ENCODE results near the gene ATE1. TPM values are rescaled to one million over a fixed set of nuclear protein-coding genes. Genes with fewer than 3 reads are reported as not detected.

ATE1 gene
- total and polyA plus RNA-seq, 2 experiments from 2014 or later: 17.4 to 24.5 TPM

DNA sequence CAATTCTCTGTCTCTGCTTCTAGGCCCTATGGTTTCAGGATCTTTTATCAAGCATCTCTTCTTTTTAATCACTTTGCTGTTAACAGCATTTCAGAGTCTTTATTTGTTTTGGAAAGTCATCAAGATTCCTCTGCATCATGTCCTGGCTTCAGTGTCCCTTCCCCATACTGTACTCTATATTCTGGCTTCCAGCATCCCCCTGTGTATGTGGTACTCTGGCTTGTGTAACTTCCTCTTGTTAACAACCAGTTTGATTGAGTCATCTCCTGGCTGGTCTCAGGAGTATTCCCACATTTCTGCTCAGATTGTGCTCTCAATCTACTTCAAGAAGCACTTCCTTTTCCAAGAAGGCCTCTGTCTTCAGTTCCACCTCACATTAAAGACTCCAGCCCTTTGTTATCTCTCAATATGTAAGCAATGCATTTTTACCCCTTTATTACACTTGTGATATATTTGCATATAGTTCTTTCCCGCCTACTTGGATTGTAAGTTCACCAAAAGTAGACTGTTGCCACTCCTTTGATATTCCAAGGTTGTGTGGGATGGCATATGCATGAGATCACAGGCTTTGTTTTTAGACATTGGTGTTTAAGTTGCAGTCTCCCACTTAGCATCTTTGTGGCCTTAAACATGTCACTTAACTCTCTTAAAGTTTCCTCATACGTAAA, 15.1 kb upstream of the ATE1 start:
- Histone ChIP-seq H3K4me1 (ENCODE audit: insufficient read depth) (no peaks in the 10 kb centered on the region), H4K20me1 (replicated peaks; ENCODE audit: insufficient read depth) (no peaks in the 10 kb centered on the region), H3K79me2 (replicated peaks; ENCODE audit: insufficient read depth) (no peaks in the 10 kb centered on the region), H3K4me2 (no peak overlapping the region), H2AFZ (no peak overlapping the region), H3K27me3 (ENCODE audit: insufficient read depth) (no peaks in the 10 kb centered on the region), H3K4me3 (no peak overlapping the region), H3K36me3 (ENCODE audit: insufficient read depth) (no peaks in the 10 kb centered on the region), H3K9me2 (ENCODE audit: insufficient read depth) (peaks cover 4% of the 10 kb centered on the region; the same call in 1 of the 2 replicates), H3F3A (replicated peaks; ENCODE audit: low read depth) (no peaks in the 10 kb centered on the region), H3K27ac (ENCODE audit: low read depth) (no peak overlapping the region)
- Mint-ChIP-seq H3K36me3 (ENCODE audit: low read depth) (no peaks in the 10 kb centered on the region), H3K27ac (no peak overlapping the region), H3K9me3 (no peaks in the 10 kb centered on the region; the same call in 2 of the 3 replicates), H3K4me1 (no peaks in the 10 kb centered on the region), H3K27me3 (ENCODE audit: insufficient read depth, low read depth, poor library complexity) (no peaks in the 10 kb centered on the region), H3K4me3 (no peak overlapping the region)
- ATAC-seq: no peak
- TF ChIP-seq, protein P1, sequence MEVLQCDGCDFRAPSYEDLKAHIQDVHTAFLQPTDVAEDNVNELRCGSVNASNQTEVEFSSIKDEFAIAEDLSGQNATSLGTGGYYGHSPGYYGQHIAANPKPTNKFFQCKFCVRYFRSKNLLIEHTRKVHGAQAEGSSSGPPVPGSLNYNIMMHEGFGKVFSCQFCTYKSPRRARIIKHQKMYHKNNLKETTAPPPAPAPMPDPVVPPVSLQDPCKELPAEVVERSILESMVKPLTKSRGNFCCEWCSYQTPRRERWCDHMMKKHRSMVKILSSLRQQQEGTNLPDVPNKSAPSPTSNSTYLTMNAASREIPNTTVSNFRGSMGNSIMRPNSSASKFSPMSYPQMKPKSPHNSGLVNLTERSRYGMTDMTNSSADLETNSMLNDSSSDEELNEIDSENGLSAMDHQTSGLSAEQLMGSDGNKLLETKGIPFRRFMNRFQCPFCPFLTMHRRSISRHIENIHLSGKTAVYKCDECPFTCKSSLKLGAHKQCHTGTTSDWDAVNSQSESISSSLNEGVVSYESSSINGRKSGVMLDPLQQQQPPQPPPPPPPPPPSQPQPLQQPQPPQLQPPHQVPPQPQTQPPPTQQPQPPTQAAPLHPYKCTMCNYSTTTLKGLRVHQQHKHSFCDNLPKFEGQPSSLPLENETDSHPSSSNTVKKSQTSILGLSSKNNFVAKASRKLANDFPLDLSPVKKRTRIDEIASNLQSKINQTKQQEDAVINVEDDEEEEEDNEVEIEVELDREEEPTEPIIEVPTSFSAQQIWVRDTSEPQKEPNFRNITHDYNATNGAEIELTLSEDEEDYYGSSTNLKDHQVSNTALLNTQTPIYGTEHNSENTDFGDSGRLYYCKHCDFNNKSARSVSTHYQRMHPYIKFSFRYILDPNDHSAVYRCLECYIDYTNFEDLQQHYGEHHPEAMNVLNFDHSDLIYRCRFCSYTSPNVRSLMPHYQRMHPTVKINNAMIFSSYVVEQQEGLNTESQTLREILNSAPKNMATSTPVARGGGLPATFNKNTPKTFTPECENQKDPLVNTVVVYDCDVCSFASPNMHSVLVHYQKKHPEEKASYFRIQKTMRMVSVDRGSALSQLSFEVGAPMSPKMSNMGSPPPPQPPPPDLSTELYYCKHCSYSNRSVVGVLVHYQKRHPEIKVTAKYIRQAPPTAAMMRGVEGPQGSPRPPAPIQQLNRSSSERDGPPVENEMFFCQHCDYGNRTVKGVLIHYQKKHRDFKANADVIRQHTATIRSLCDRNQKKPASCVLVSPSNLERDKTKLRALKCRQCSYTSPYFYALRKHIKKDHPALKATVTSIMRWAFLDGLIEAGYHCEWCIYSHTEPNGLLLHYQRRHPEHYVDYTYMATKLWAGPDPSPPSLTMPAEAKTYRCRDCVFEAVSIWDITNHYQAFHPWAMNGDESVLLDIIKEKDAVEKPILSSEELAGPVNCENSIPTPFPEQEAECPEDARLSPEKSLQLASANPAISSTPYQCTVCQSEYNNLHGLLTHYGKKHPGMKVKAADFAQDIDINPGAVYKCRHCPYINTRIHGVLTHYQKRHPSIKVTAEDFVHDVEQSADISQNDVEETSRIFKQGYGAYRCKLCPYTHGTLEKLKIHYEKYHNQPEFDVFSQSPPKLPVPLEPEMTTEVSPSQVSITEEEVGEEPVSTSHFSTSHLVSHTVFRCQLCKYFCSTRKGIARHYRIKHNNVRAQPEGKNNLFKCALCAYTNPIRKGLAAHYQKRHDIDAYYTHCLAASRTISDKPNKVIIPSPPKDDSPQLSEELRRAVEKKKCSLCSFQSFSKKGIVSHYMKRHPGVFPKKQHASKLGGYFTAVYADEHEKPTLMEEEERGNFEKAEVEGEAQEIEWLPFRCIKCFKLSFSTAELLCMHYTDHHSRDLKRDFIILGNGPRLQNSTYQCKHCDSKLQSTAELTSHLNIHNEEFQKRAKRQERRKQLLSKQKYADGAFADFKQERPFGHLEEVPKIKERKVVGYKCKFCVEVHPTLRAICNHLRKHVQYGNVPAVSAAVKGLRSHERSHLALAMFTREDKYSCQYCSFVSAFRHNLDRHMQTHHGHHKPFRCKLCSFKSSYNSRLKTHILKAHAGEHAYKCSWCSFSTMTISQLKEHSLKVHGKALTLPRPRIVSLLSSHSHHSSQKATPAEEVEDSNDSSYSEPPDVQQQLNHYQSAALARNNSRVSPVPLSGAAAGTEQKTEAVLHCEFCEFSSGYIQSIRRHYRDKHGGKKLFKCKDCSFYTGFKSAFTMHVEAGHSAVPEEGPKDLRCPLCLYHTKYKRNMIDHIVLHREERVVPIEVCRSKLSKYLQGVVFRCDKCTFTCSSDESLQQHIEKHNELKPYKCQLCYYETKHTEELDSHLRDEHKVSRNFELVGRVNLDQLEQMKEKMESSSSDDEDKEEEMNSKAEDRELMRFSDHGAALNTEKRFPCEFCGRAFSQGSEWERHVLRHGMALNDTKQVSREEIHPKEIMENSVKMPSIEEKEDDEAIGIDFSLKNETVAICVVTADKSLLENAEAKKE (CRISPR knock-in tag; IDR thresholded peaks at IDR 0.05): no peak
- no peak for DNase-seq (ENCODE audit: low spot score)

DNA sequence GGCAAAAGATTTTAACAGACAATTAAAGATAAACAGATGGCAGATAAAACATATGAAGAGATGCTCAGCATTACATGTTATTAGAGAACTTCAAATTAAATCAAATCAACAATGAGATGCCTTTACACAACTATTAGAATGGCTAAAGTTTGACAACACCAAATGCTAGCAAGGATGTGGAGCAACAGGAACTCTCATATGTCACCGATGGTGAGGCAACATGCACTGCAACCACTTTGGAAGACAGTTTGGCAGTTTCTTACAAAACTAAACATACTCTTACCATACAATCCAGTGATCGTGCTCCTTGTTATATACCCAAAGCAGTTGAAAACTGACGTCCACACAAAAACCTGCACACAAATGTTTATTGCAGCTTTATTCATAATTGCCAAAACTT, 13.7 kb upstream of the ATE1 start:
- Histone ChIP-seq H3K27ac (ENCODE audit: low read depth) (no peak overlapping the region), H3K9me2 (ENCODE audit: insufficient read depth) (peaks cover 4% of the 10 kb centered on the region; the same call in 1 of the 2 replicates), H3K27me3 (ENCODE audit: insufficient read depth) (no peaks in the 10 kb centered on the region), H3F3A (replicated peaks; ENCODE audit: low read depth) (no peaks in the 10 kb centered on the region), H3K79me2 (replicated peaks; ENCODE audit: insufficient read depth) (no peaks in the 10 kb centered on the region), H3K36me3 (ENCODE audit: insufficient read depth) (no peaks in the 10 kb centered on the region), H2AFZ (no peak overlapping the region), H3K4me2 (no peak overlapping the region), H3K4me3 (no peak overlapping the region), H4K20me1 (replicated peaks; ENCODE audit: insufficient read depth) (no peaks in the 10 kb centered on the region), H3K4me1 (ENCODE audit: insufficient read depth) (no peaks in the 10 kb centered on the region)
- Mint-ChIP-seq H3K36me3 (ENCODE audit: low read depth) (no peaks in the 10 kb centered on the region), H3K27ac (no peak overlapping the region), H3K27me3 (ENCODE audit: insufficient read depth, low read depth, poor library complexity) (no peaks in the 10 kb centered on the region), H3K9me3 (no peaks in the 10 kb centered on the region; the same call in 2 of the 3 replicates), H3K4me1 (no peaks in the 10 kb centered on the region), H3K4me3 (no peak overlapping the region)
- TF ChIP-seq CREB1 (CRISPR knock-in tag; IDR thresholded peaks at IDR 0.05; ENCODE audit: low read depth) (no peak), EZH2phosphoT487 (IDR thresholded peaks at IDR 0.05; ENCODE audit: unreplicated experiment) (no peak), EZH2 (IDR thresholded peaks at IDR 0.05; ENCODE audit: low read depth, unreplicated experiment) (no peak), ZNF114 (CRISPR knock-in tag; IDR thresholded peaks at IDR 0.05) (no peak)
- TF ChIP-seq, protein P2, sequence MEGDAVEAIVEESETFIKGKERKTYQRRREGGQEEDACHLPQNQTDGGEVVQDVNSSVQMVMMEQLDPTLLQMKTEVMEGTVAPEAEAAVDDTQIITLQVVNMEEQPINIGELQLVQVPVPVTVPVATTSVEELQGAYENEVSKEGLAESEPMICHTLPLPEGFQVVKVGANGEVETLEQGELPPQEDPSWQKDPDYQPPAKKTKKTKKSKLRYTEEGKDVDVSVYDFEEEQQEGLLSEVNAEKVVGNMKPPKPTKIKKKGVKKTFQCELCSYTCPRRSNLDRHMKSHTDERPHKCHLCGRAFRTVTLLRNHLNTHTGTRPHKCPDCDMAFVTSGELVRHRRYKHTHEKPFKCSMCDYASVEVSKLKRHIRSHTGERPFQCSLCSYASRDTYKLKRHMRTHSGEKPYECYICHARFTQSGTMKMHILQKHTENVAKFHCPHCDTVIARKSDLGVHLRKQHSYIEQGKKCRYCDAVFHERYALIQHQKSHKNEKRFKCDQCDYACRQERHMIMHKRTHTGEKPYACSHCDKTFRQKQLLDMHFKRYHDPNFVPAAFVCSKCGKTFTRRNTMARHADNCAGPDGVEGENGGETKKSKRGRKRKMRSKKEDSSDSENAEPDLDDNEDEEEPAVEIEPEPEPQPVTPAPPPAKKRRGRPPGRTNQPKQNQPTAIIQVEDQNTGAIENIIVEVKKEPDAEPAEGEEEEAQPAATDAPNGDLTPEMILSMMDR (conservative IDR thresholded peaks at IDR 0.05; ENCODE audit: low read depth in 2 of 2): no peak
- ATAC-seq (no peak), DNase-seq (ENCODE audit: low spot score) (no peak)

Data from GM23338 (cell line).